HepG2 (cell line): Measurements from ENCODE around the gene H2AZ2. TPM values are rescaled to one million over a fixed set of nuclear protein-coding genes. Genes with fewer than 3 reads are reported as not detected.

ENCODE experiments used
- AHR ChIP-seq: IDR thresholded peaks from 2 replicates; pipeline ENCODE4 v1.6.1; 2018; ENCODE audit warnings: missing genetic modification reagents, missing compliant biosample characterization
- EHMT2 ChIP-seq: fragments of 200-600 bp; sonication (generic); IDR thresholded peaks from 2 replicates; pipeline ENCODE4 v1.7.0; 2017; ENCODE audit warnings: antibody characterized with exemption, low read depth, low read length, borderline replicate concordance
- GFI1 ChIP-seq: sonication (generic); formaldehyde crosslinking; IDR thresholded peaks from 2 replicates; pipeline ENCODE4 v1.5.0; 2020; ENCODE audit warnings: missing genetic modification reagents, mild to moderate bottlenecking, borderline replicate concordance
- HOXA7 ChIP-seq: sonication (generic); formaldehyde crosslinking; IDR thresholded peaks from 2 replicates; pipeline ENCODE4 v1.8.1; 2022; ENCODE audit warnings: mild to moderate bottlenecking, missing genetic modification reagents, moderate library complexity
- KDM3A ChIP-seq: IDR thresholded peaks from 2 replicates; pipeline ENCODE4 v1.6.1; 2018; ENCODE audit warnings: low read depth, missing compliant biosample characterization
- MTERF4 ChIP-seq: sonication (generic); formaldehyde crosslinking; IDR thresholded peaks from 2 replicates; pipeline ENCODE4 v1.8.0; 2023; ENCODE audit warnings: mild to moderate bottlenecking, missing genetic modification reagents
- ONECUT2 ChIP-seq: sonication (generic); formaldehyde crosslinking; IDR thresholded peaks from 2 replicates; pipeline ENCODE4 v1.4.0; 2020; ENCODE audit warnings: missing genetic modification reagents
- POLR2AphosphoS5 ChIP-seq: IDR thresholded peaks from 2 replicates; pipeline ENCODE4 v1.6.1; 2012; ENCODE audit warnings: low read depth, low read length
- SOX5 ChIP-seq: IDR thresholded peaks from 2 replicates; pipeline ENCODE4 v1.6.1; 2016; ENCODE audit warnings: borderline replicate concordance
- TAF15 ChIP-seq: fragments of 200-400 bp; formaldehyde crosslinking; IDR thresholded peaks from one replicate; pipeline ENCODE4 v1.6.1; 2018; ENCODE audit warnings: mild to moderate bottlenecking, low read depth, low read length; ENCODE audit not compliant: poor library complexity, severe bottlenecking
- TOPORS ChIP-seq: sonication (generic); formaldehyde crosslinking; IDR thresholded peaks from 2 replicates; pipeline ENCODE4 v1.8.0; 2023; ENCODE audit warnings: mild to moderate bottlenecking, missing genetic modification reagents
- ZBTB2 ChIP-seq: sonication (generic); formaldehyde crosslinking; IDR thresholded peaks from 2 replicates; pipeline ENCODE4 v1.8.0; 2022; ENCODE audit warnings: low read depth, missing genetic modification reagents
- ZBTB3 ChIP-seq: sonication (generic); formaldehyde crosslinking; IDR thresholded peaks from 2 replicates; pipeline ENCODE4 v1.4.0; 2020; ENCODE audit warnings: low read depth, mild to moderate bottlenecking, moderate library complexity, missing genetic modification reagents, borderline replicate concordance
- ZKSCAN8 ChIP-seq: IDR thresholded peaks from 2 replicates; pipeline ENCODE4 v1.6.1; 2016; ENCODE audit warnings: borderline replicate concordance, missing genetic modification reagents, missing compliant biosample characterization
- ZNF275 ChIP-seq: sonication (generic); formaldehyde crosslinking; IDR thresholded peaks from 2 replicates; pipeline ENCODE4 v1.8.0; 2022; ENCODE audit warnings: missing genetic modification reagents, mild to moderate bottlenecking, inconsistent platforms, borderline replicate concordance
- ZNF430 ChIP-seq: sonication (generic); formaldehyde crosslinking; IDR thresholded peaks from 2 replicates; pipeline ENCODE4 v1.9.0; 2021; ENCODE audit warnings: mild to moderate bottlenecking, missing genetic modification reagents
- ZNF562 ChIP-seq: sonication (generic); formaldehyde crosslinking; IDR thresholded peaks from 2 replicates; pipeline ENCODE4 v1.8.0; 2022; ENCODE audit warnings: missing genetic modification reagents, borderline replicate concordance
- ZNF569 ChIP-seq: sonication (generic); formaldehyde crosslinking; IDR thresholded peaks from 2 replicates; pipeline ENCODE4 v1.5.0; 2020; ENCODE audit warnings: mild to moderate bottlenecking, missing genetic modification reagents, moderate library complexity, borderline replicate concordance
- ZNF572 ChIP-seq: sonication (generic); formaldehyde crosslinking; IDR thresholded peaks from 2 replicates; pipeline ENCODE4 v1.5.1; 2020; ENCODE audit warnings: mild to moderate bottlenecking, missing genetic modification reagents
- ZNF598 ChIP-seq: sonication (generic); formaldehyde crosslinking; IDR thresholded peaks from 2 replicates; pipeline ENCODE4 v1.5.1; 2020; ENCODE audit warnings: mild to moderate bottlenecking, missing genetic modification reagents, borderline replicate concordance
- ZNF7 ChIP-seq: IDR thresholded peaks from 2 replicates; pipeline ENCODE4 v1.6.1; 2016; ENCODE audit warnings: missing biosample characterization, missing genetic modification reagents
- ZNF724P ChIP-seq: sonication (generic); formaldehyde crosslinking; IDR thresholded peaks from 2 replicates; pipeline ENCODE4 v1.8.0; 2022; ENCODE audit warnings: missing genetic modification reagents, borderline replicate concordance
- ZSCAN29 ChIP-seq: sonication (generic); formaldehyde crosslinking; conservative IDR thresholded peaks from 2 replicates; pipeline ENCODE4 v1.4.0; 2020; ENCODE audit warnings: mild to moderate bottlenecking, missing genetic modification reagents
- polyA plus RNA-seq, 8 experiments: library from polyadenylated mRNA; depleted of rRNA in 3 of 8; stranded (reverse) in 7 of 8; unstranded in 1 of 8; fragments of >200 nt; fragmentation: Illumina TruSeq in 4 of 8; extraction: Trizol in 4 of 8; gene quantifications; 2 replicates each; pipeline versions ENCODE4 v1.2.1 to v1.2.3, GENCODE V29; 2011 to 2016; ENCODE audit warnings: low read depth in 4 of 8, missing spikeins in 1 of 8, mixed read lengths in 1 of 8; ENCODE audit not compliant: insufficient read depth in 1 of 8
- total RNA-seq, 5 experiments: library from RNA; depleted of rRNA; stranded (reverse); fragments of >200 nt; fragmentation: Illumina TruSeq; extraction: Trizol; gene quantifications; 2 replicates each; pipeline ENCODE4 v1.2.3, GENCODE V29; 2016; ENCODE audit warnings: low read depth in 1 of 5
- TF ChIP-seq, protein P1 (sequence below): sonication (generic); formaldehyde crosslinking; conservative IDR thresholded peaks from 2 replicates; pipeline ENCODE4 v1.8.0; 2022; ENCODE audit warnings: low read depth, missing genetic modification reagents

Gene H2AZ2
- total and polyA plus RNA-seq, 2 of the 13 experiments (the other 11 are each of a cell fraction or from before 2014, with no cell fraction given): 121 to 223 TPM

- no peak for TF ChIP-seq EHMT2
- TF ChIP-seq ZNF724P: peak; percentile 68; the same call in 1 of the 2 replicates
- no peak for TF ChIP-seq KDM3A (CRISPR knock-in tag)
- TF ChIP-seq ONECUT2 (CRISPR knock-in tag): no peak
- TF ChIP-seq TOPORS: no peak
- peak; percentile 36 for TF ChIP-seq TAF15
- 0 out of 2 replicates have a peak, but pooled peaks have one; percentile 36 for TF ChIP-seq ZNF569 (CRISPR knock-in tag)
- TF ChIP-seq, protein P1, sequence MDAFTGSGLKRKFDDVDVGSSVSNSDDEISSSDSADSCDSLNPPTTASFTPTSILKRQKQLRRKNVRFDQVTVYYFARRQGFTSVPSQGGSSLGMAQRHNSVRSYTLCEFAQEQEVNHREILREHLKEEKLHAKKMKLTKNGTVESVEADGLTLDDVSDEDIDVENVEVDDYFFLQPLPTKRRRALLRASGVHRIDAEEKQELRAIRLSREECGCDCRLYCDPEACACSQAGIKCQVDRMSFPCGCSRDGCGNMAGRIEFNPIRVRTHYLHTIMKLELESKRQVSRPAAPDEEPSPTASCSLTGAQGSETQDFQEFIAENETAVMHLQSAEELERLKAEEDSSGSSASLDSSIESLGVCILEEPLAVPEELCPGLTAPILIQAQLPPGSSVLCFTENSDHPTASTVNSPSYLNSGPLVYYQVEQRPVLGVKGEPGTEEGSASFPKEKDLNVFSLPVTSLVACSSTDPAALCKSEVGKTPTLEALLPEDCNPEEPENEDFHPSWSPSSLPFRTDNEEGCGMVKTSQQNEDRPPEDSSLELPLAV (CRISPR knock-in tag): no peak
- TF ChIP-seq ZBTB3 (CRISPR knock-in tag): no peak; the same call in 1 of the 2 replicates
- TF ChIP-seq ZNF275 (CRISPR knock-in tag): peak; percentile 79; the same call in 1 of the 2 replicates
- TF ChIP-seq ZNF572 (CRISPR knock-in tag): no peak
- no peak for TF ChIP-seq ZNF7
- peak; percentile 93 for TF ChIP-seq POLR2AphosphoS5
- 0 out of 2 replicates have a peak, but pooled peaks have one; percentile 20 for TF ChIP-seq ZSCAN29 (CRISPR knock-in tag)
- TF ChIP-seq HOXA7: no peak
- no peak for TF ChIP-seq MTERF4 (CRISPR knock-in tag)
- no peak for TF ChIP-seq AHR (CRISPR knock-in tag)
- peak; percentile 66; the same call in 1 of the 2 replicates for TF ChIP-seq ZNF598 (CRISPR knock-in tag)
- peak; percentile 73; the same call in 1 of the 2 replicates for TF ChIP-seq ZKSCAN8 (CRISPR knock-in tag)
- TF ChIP-seq ZNF562: no peak
- TF ChIP-seq SOX5 (CRISPR knock-in tag): no peak
- TF ChIP-seq ZBTB2: peak; percentile 95
- TF ChIP-seq GFI1: peak; percentile 13; the same call in 1 of the 2 replicates
- 0 out of 2 replicates have a peak, but pooled peaks have one; percentile 21 for TF ChIP-seq ZNF430
Measured at GRCh38 chr7:44847920-44848634, at the start of gene H2AZ2 (continued).
